ENCODE data around the gene SLC35D2. TPM values are rescaled to one million over a fixed set of nuclear protein-coding genes. Genes with fewer than 3 reads are reported as not detected.

The SLC35D2 gene
- total RNA-seq, 1 donor from 2014 or later, result 11.9 TPM

DNA sequence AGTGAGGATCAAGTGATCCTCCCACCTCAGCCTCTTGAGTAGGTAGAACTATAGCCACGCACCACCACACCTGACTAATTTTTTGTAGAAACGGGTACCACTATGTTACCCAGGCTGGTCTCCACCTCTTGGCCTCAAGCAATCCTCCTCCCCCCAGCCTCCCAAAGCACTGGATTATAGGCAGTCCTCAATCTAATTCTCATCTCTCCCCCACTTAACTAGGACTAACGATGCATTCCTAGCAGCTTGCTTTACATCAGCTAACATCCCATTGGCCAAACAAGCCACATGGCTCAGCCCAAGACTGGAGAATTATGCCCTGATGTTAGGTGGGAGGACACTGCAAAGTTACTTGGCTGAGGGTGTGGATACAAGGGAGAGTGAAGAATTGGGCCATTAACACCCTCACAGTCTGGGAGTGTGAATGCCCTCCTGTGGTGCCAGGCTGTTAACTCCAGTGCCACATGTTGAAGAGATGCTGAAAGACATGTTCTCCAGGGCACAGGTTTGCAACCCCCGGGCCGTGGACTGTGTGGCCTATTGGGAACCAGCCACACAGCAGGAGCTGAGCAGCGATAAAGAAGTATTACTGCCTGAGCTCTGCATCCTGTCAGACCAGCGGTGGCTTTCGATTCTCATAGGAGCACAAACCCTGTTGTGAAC is 39.9 kb upstream of the SLC35D2 start:
- no peak overlapping the region for H3K4me3 ChIP-seq
- no peaks in the 10 kb centered on the region for H3K9me3 ChIP-seq
- no peaks in the 10 kb centered on the region for H3K27me3 ChIP-seq
- intact Hi-C loops (cut with DNase I), result no loop called here
- H3K4me1 ChIP-seq, result peaks cover 6 to 17% of the 10 kb centered on the region in 2 donors
- no peak for DNase-seq (ENCODE audit: low spot score in 2 of 2)
- peak overlapping the region; percentile 32 to 54 for H3K27ac ChIP-seq
- no peak for TF ChIP-seq CTCF (IDR thresholded peaks at IDR 0.05)
- no peaks in the 10 kb centered on the region for H3K36me3 ChIP-seq

DNA sequence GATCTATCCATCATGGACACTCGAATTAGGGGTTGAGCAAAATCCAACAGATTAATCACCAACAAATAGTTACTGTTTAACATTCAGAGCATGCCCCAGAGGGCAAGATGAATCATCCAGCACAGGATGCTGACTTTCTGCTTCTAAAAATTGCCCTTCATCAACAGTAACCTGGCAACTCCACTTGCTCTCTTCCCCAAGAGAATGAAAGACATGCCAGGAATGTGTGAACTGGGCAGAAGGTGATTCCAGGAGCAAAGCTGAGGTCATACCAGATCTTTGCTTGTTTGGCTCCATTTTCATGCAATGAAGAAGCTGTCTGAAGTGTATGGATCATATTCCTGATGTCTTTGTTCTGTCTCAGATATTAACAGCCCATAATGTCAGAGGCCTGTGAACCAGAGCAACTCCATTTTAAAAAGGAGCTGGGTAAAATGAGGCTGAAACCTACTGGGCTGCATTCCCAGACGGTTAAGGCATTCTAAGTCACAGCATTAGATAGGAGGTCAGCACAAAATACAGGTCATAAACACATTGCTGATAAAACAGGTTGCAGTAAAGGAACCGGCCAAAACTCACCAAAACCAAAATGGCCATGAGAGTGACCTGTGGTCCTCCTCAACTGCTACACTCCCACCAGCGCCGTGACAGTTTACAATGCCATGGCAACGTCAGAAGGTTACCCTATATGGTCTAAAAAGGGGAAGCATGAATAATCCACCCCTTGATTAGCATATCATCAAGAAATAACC is 37.1 kb upstream of the SLC35D2 start:
- no peaks in the 10 kb centered on the region for H3K9me3 ChIP-seq
- H3K4me3 ChIP-seq, result peak overlapping the region in 1 of 2 donors; percentile 92
- intact Hi-C loops (cut with DNase I), result no loop called here
- H3K27me3 ChIP-seq, result no peaks in the 10 kb centered on the region
- peaks cover 11 to 23% of the 10 kb centered on the region in 2 donors for H3K4me1 ChIP-seq
- peak in 1 of 2 donors; percentile 90 for DNase-seq (ENCODE audit: low spot score in 2 of 2)
- peak overlapping the region; percentile 99 for H3K27ac ChIP-seq
- no peaks in the 10 kb centered on the region for H3K36me3 ChIP-seq
- TF ChIP-seq CTCF (IDR thresholded peaks at IDR 0.05), result no peak

DNA sequence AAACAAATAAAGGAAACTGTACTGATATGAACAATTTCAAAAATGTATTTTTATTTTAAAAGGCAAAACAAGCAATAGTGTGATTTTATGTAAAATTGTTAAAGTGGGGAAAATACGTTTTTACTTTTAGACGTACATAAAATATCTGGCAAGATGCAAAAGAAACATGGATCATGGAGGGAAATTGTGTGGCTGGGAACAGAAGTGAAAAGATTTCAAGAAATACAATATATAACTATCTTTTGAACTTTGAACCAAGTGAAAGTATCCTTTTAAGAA is 36.1 kb upstream of the SLC35D2 start:
- Histone ChIP-seq H3K4me1 (peaks cover 11 to 23% of the 10 kb centered on the region in 2 donors), H3K36me3 (no peaks in the 10 kb centered on the region), H3K9me3 (no peaks in the 10 kb centered on the region), H3K4me3 (peak overlapping the region; percentile 77 to 92), H3K27ac (peak overlapping the region; percentile 99), H3K27me3 (no peaks in the 10 kb centered on the region)
- intact Hi-C loops (cut with DNase I), result loop anchor here (2.0 to 5.0 kb wide), 6 partner anchors 37 to 909 kb away; partner anchors contain the start of genes CDC14B and SLC35D2
- TF ChIP-seq CTCF (IDR thresholded peaks at IDR 0.05), result no peak
- DNase-seq (ENCODE audit: low spot score in 2 of 2), result no peak

GRCh38 chr9:96418920-96419690 is 35.6 kb upstream of the SLC35D2 start:
- Histone ChIP-seq H3K4me1 (peaks cover 11 to 23% of the 10 kb centered on the region in 2 donors), H3K27ac (peak overlapping the region; percentile 99), H3K4me3 (peak overlapping the region; percentile 77 to 92), H3K9me3 (no peaks in the 10 kb centered on the region), H3K27me3 (no peaks in the 10 kb centered on the region), H3K36me3 (no peaks in the 10 kb centered on the region)
- TF ChIP-seq CTCF (IDR thresholded peaks at IDR 0.05), result no peak
- DNase-seq (ENCODE audit: low spot score in 2 of 2), result peak in 1 of 2 donors; percentile 84
- intact Hi-C loops (cut with DNase I), result loop anchor here (1.0 to 5.0 kb wide), 7 partner anchors 36 to 908 kb away; partner anchors contain the start of genes CDC14B and SLC35D2

- no peak for TF ChIP-seq CTCF (IDR thresholded peaks at IDR 0.05)
- Histone ChIP-seq H3K27me3 (no peaks in the 10 kb centered on the region), H3K27ac (peak within 1 kb of the TSS; percentile 99), H3K4me3 (peak within 1 kb of the TSS; percentile 77 to 92), H3K9me3 (no peaks in the 10 kb centered on the region), H3K36me3 (no peaks in the 10 kb centered on the region), H3K4me1 (peaks cover 11 to 23% of the 10 kb centered on the region in 2 donors)
- intact Hi-C loops (cut with DNase I), result loop anchor here (1.0 to 5.0 kb wide), 7 partner anchors 36 to 908 kb away; partner anchors contain the start of genes CDC14B and SLC35D2
- DNase-seq (ENCODE audit: low spot score in 2 of 2), result peak; percentile 96 to 99
Observed at GRCh38 chr9:96418083-96418919, 34.8 kb upstream of the SLC35D2 start, which contains the start of gene ZNF367. Gene ZNF367 (minus strand): TSS chr9:96418370. CDS start chr9:96418032, 338 bp downstream.
